Thoracic aorta (tissue), 2 donors: ENCODE measurements around the gene MS4A18. TPM values are rescaled to one million over a fixed set of nuclear protein-coding genes. Genes with fewer than 3 reads are reported as not detected.

Source experiments
- ATAC-seq: fragments of 150-250 bp; one replicate; pipeline ENCODE4 v1.8.0; 2017; ENCODE audit warnings: low read depth; ENCODE audit not compliant: insufficient number of reproducible peaks, low FRiP score
- DNase-seq: peaks from one replicate; pipeline ENCODE4 v3.0.0-alpha.2; 2020; ENCODE audit warnings: low spot score
- H3K27ac ChIP-seq, 2 donors: fragments of 200-600 bp; sonication (generic); 1 replicate in 1 of 2; 2 replicates in 1 of 2; pipeline ENCODE4 v1.5.1; 2016; ENCODE audit warnings: mild to moderate bottlenecking in 2 of 2, moderate library complexity in 2 of 2
- H3K27me3 ChIP-seq: fragments of 200-600 bp; sonication (generic); replicated peaks from 2 replicates; pipeline ENCODE4 v1.6.0; 2016; ENCODE audit warnings: mild to moderate bottlenecking; ENCODE audit not compliant: insufficient read depth
- H3K36me3 ChIP-seq: fragments of 200-600 bp; sonication (generic); one replicate; pipeline ENCODE4 v1.5.1; 2016
- H3K4me1 ChIP-seq, 2 donors: fragments of 200-600 bp; sonication (generic); 1 replicate in 1 of 2; 2 replicates in 1 of 2; pipeline versions ENCODE4 v1.5.1 to v1.6.0; 2016; ENCODE audit warnings: low read depth in 2 of 2, mild to moderate bottlenecking in 1 of 2; ENCODE audit not compliant: control insufficient read depth in 1 of 2
- H3K4me3 ChIP-seq: fragments of 200-600 bp; sonication (generic); 2 replicates; pipeline ENCODE4 v1.5.1; 2016; ENCODE audit warnings: mild to moderate bottlenecking
- H3K9me3 ChIP-seq: fragments of 200-600 bp; sonication (generic); 2 replicates; pipeline ENCODE4 v1.5.1; 2016
- total RNA-seq, 2 donors: library from RNA; depleted of rRNA; stranded (reverse); fragments of >200 nt; gene quantifications; one replicate each; pipeline versions ENCODE4 v1.1.0 to v1.2.3, GENCODE V29; 2016
- TF ChIP-seq, protein P1 (sequence below): fragments of 200-600 bp; sonication (generic); IDR thresholded peaks from one replicate; pipeline ENCODE4 v1.5.1; 2019; ENCODE audit warnings: antibody characterized with exemption

MS4A18 gene
- total RNA-seq, 2 donors from 2014 or later, result not detected

DNA sequence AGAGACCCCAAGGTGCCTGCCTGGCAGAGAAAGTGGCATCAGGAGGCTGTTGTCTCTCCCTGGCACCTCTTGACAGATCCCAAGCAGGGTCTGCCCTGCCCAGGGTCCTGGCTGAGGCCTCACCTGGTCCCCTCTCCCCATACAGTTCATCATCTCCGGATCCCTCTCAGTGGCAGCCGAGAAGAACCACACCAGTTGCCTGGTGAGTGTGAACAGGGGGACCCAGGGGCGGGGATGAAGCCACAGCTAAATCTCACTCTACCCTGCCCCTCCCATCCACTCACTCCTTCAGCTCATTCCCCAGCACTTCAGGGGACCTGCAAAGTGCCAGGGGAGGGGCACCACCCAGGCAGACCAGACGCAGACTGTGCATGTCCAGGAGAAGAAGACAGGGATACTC lies 46.6 kb downstream of the MS4A18 start:
- Histone ChIP-seq H3K36me3 (no peaks in the 10 kb centered on the region), H3K27me3 (no peaks in the 10 kb centered on the region), H3K27ac (no peak overlapping the region), H3K4me1 (peaks cover 0 to 7% of the 10 kb centered on the region in 2 donors), H3K4me3 (no peak overlapping the region), H3K9me3 (no peaks in the 10 kb centered on the region)
- ATAC-seq (no peak), DNase-seq (no peak)
- TF ChIP-seq, protein P1, sequence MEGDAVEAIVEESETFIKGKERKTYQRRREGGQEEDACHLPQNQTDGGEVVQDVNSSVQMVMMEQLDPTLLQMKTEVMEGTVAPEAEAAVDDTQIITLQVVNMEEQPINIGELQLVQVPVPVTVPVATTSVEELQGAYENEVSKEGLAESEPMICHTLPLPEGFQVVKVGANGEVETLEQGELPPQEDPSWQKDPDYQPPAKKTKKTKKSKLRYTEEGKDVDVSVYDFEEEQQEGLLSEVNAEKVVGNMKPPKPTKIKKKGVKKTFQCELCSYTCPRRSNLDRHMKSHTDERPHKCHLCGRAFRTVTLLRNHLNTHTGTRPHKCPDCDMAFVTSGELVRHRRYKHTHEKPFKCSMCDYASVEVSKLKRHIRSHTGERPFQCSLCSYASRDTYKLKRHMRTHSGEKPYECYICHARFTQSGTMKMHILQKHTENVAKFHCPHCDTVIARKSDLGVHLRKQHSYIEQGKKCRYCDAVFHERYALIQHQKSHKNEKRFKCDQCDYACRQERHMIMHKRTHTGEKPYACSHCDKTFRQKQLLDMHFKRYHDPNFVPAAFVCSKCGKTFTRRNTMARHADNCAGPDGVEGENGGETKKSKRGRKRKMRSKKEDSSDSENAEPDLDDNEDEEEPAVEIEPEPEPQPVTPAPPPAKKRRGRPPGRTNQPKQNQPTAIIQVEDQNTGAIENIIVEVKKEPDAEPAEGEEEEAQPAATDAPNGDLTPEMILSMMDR, result no peak

DNA sequence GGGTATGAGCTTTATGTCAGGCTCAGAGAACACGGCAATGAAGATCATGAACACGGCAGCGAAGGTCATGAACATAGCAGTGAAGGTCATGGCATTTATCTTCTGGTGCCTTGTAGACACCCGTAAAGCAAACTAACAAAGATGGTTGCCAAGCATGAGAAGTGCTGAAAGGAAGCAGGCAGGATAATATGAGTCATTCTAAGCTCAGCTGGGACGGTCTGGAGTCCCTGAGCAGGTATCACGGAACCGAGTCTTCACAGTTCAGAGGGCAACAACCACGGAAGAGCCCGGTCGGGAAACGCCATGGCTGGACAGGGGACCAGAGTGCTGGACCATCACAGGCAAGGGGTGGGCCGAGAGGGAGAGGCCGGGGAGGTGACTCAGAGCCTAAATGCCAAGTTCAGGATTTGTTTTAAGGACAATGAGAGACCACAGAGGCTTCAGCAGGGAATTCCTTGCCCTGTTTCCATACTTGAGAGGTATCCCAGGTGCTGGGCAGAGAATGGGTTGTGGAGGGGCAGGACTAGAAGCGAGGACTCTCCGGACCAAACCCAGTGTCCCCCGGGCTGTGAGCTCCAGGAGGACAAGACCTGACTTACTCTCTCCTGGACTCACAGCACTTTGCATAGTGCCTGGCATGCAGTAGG lies 47.5 kb downstream of the MS4A18 start:
- Histone ChIP-seq H3K27ac (no peak overlapping the region), H3K27me3 (no peaks in the 10 kb centered on the region), H3K4me1 (peaks cover 0 to 7% of the 10 kb centered on the region in 2 donors), H3K9me3 (no peaks in the 10 kb centered on the region), H3K4me3 (no peak overlapping the region), H3K36me3 (no peaks in the 10 kb centered on the region)
- TF ChIP-seq, protein P1, result no peak
- ATAC-seq (no peak), DNase-seq (no peak)

DNA sequence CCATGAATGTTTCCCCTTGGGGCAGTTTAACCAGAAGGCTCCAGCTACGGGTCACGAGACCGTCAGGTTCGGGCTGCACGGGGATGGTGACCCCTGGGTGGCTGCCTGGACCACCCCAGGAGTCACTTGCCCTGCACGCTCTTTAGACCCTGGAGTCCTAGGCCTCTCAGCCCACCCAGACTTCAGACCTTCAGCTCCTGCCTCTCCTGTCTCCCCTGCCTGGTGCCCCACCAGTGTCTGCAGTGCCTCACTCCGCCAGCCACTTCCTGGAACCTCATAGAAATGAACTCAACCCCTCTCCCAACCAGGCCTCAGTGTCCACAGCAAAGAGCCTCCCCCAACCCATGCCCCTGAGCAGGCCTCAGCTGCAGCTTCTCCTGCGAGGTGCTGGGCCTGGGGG lies 48.1 kb downstream of the MS4A18 start:
- no peak overlapping the region for H3K27ac ChIP-seq
- no peaks in the 10 kb centered on the region for H3K27me3 ChIP-seq
- H3K9me3 ChIP-seq, result no peaks in the 10 kb centered on the region
- H3K4me1 ChIP-seq, result peaks cover 0 to 7% of the 10 kb centered on the region in 2 donors
- no peak for DNase-seq
- H3K4me3 ChIP-seq, result no peak overlapping the region
- no peaks in the 10 kb centered on the region for H3K36me3 ChIP-seq
- TF ChIP-seq, protein P1, result no peak
- ATAC-seq, result no peak

DNA sequence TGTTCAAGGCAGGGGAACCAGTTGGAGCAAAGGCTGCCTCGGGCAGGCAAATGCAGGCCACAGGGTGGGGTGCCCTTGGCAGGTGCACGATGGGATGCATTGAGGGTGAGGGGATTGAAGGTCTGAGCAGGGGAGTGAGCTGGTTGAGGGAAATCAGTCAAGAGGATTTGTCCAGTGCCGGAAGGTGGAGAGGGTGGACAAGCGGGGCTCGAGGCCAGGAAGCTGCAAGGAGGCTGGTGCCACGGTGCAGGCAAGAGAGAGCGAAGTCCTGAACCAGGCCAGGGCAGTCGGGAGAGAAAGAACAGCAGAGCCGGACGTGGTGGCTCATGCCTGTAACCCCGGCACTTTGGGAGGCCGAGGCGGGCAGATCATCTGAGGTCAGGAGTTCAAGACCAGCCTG lies 50.2 kb downstream of the MS4A18 start:
- Histone ChIP-seq H3K9me3 (no peaks in the 10 kb centered on the region), H3K27ac (no peak overlapping the region), H3K4me1 (peaks cover 0 to 7% of the 10 kb centered on the region in 2 donors), H3K27me3 (no peaks in the 10 kb centered on the region), H3K4me3 (no peak overlapping the region), H3K36me3 (no peaks in the 10 kb centered on the region)
- ATAC-seq, result no peak
- DNase-seq, result no peak
- TF ChIP-seq, protein P1, result no peak

DNA sequence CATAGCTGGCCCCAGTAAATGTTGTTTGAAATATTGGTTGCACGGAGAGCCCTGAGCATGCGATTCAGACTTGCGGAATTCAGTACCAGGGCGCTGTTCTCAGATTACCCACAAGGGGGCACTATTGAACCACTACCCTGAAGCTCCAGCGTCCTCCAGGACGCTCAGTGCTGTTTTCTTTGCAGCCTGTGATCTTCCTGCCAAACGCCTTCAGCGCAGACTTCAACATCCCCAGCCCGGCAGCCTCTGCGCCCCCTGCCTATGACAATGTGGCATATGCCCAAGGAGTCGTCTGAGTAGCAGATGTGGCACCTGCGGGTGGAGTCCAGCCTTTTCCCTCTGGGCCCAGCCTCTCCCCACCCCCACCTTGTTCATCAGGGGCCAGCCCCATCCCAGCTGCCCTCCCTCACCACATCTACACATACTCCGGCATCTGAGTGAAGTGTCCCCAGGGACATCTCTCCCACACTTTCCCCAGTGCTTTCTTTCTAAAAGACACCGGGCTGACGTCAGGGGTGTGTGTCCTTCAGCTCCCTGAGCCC lies 51.0 kb downstream of the MS4A18 start:
- peak overlapping the region; percentile 13 for H3K4me3 ChIP-seq
- H3K36me3 ChIP-seq, result no peaks in the 10 kb centered on the region
- H3K4me1 ChIP-seq, result peaks cover 0 to 7% of the 10 kb centered on the region in 2 donors
- H3K27ac ChIP-seq, result no peak overlapping the region
- no peaks in the 10 kb centered on the region for H3K27me3 ChIP-seq
- no peaks in the 10 kb centered on the region for H3K9me3 ChIP-seq
- TF ChIP-seq, protein P1, result peak; percentile 87
- DNase-seq, result peak; percentile 59
- peak; percentile 84 for ATAC-seq
